ENCODE measurements around the gene AFF4.

GRCh38 chr5:132895719-132896305 lies 67.6 kb downstream of the AFF4 start:
- TF ChIP-seq CTCF (IDR thresholded peaks at IDR 0.05) (no peak), EP300 (IDR thresholded peaks at IDR 0.05) (no peak)
